Right kidney (tissue), 9 donors: ENCODE measurements around the gene GSDME.
"Not testable (repeated sequence)": the region's sequence is repeated elsewhere in the genome, so short reads cannot be mapped to it uniquely, and the experiment has no call there.

Experiments
- DNase-seq: peaks from one replicate; pipeline ENCODE4 v3.0.0-alpha.2; 2016
- long read RNA-seq, 8 donors: transcript quantifications; one replicate each; lab custom pipeline, GENCODE V29; 2026

Gene GSDME
- long read RNA-seq, donor 1, transcript GSDME-215 (10 exons, 2,250 nt): major isoform, 5 of 5 reads
- long read RNA-seq, donor 1, partial matches to known transcripts: 0 of 5 reads
- long read RNA-seq, donor 1, other reads (novel, unspliced or antisense): 0 of 5 reads
- long read RNA-seq, donor 2, partial matches to known transcripts: 0 of 3 reads
- long read RNA-seq, donor 2, other reads (novel, unspliced or antisense): 0 of 3 reads
- long read RNA-seq, donor 3, partial matches to known transcripts: 0 of 5 reads
- long read RNA-seq, donor 3, other reads (novel, unspliced or antisense): 0 of 5 reads
- long read RNA-seq, donor 4, full-length matches to known transcripts: 5 of 10 reads
- long read RNA-seq, donor 4, partial matches to known transcripts: 5 of 10 reads
- long read RNA-seq, donor 4, other reads (novel, unspliced or antisense): 0 of 10 reads
- long read RNA-seq, donor 5, partial matches to known transcripts: 0 of 1 reads
- long read RNA-seq, donor 5, other reads (novel, unspliced or antisense): 0 of 1 reads
- long read RNA-seq, donor 6, partial matches to known transcripts: 0 of 2 reads
- long read RNA-seq, donor 6, other reads (novel, unspliced or antisense): 0 of 2 reads
- long read RNA-seq, donor 7, full-length matches to known transcripts: 3 of 3 reads
- long read RNA-seq, donor 7, partial matches to known transcripts: 0 of 3 reads
- long read RNA-seq, donor 7, other reads (novel, unspliced or antisense): 0 of 3 reads
- long read RNA-seq, donor 8, full-length matches to known transcripts: 4 of 4 reads
- long read RNA-seq, donor 8, partial matches to known transcripts: 0 of 4 reads
- long read RNA-seq, donor 8, other reads (novel, unspliced or antisense): 0 of 4 reads

GRCh38 chr7:24757353-24758275 is at the start of gene GSDME:
Gene GSDME (minus strand): TSS chr7:24757464. CDS start chr7:24749774, 7,690 bp downstream.
- peak; percentile 87 for DNase-seq

GRCh38 chr7:24802300-24802699 is 45.0 kb upstream of the GSDME start:
- no peak for DNase-seq

GRCh38 chr7:24801883-24802282 is 44.6 kb upstream of the GSDME start:
- no peak for DNase-seq

DNA sequence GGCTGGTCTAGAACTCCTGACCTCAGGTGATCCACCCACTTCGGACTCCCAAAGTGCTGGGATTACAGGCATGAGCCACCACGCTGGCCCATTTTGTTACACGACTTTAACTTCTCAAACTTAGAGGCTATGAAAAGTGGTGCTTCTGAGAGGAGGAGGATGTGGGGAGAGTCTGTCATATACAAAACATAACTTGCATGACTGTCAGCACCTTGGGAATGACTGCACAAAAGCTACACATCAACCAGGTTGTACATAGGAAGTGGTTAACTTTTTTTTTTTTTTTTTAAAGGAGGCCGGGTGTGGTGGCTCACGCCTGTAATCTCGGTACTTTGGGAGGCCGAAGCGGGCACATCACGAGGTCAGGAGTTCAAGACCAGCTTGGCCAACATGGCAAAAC is 43.4 kb upstream of the GSDME start:
- no peak for DNase-seq

DNA sequence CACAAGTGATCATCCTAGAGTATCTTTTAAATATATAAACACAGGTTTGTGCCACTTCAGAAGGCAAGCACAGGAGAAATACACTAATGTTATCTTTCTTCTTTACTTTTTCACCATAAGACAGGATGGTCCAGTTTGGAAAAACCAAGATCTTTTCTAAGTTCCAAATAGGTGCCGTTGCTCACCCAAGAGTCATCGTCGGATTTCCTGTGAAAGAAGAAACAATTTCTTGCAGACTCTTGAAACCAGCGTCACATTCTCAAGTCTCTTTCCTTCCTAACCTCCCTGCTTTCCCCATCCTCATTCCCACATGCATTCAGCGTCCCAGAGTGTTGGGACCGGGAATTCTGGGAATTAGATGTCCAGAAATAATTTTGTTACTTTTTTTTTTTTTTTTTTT is 42.8 kb upstream of the GSDME start:
- DNase-seq: no peak

- no peak for DNase-seq
Measured at GRCh38 chr7:24799506-24799905, 42.2 kb upstream of the GSDME start.

DNA sequence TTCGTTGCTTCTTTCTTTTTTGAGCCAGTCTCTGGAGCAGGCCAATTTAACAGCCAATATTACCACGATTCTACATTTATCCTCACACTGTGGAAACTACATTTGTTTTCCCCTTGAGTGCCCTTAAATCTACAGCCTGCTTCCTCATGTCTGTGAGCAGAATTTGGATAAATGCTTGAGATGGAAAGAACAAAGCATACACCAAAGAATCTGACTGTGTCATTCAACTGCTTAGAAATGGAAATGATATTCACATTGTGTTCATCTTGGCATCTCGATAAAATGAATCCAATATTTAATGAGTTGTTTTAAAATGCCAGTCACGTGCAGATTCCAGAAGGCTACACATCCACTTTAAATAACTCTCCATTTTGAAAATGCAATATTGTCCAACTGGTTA is 41.0 kb upstream of the GSDME start:
- no peak for DNase-seq

DNA sequence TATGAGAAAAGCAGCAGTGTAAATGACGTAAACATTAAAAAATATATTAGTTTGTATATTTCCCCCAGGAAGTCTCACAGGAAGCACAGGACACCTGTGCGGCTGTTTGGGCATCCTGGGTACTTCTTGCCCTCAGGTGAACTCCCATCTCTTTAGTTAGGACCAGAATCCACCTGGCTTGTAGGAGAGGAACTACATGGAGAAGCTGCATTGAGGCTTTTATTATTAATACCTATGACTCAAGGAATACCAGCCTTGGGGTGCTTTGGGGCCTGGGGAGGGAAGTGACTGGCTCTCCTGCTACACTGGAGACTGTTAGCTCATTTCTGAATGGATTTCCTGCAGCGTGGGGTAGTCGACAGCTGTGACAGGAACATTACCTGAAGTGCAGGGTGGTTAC is 40.0 kb upstream of the GSDME start:
- no peak for DNase-seq

DNA sequence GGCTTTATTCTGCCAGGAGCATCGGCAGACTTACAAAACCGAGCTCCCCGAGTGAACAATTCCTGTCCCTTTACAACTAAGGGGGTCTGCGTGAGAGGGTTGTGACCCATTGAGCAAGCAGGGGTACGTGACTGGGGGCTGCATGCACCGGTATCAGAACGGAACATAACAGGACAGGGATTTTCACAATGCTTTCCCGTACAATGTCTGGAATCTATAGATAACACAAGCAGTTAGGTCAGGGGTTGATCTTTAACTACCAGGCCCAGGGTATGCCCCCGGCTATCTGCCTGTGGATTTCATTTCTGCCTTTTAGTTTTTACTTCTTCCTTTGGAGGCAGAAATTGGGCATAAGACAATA is 38.1 kb upstream of the GSDME start:
- no peak for DNase-seq

DNA sequence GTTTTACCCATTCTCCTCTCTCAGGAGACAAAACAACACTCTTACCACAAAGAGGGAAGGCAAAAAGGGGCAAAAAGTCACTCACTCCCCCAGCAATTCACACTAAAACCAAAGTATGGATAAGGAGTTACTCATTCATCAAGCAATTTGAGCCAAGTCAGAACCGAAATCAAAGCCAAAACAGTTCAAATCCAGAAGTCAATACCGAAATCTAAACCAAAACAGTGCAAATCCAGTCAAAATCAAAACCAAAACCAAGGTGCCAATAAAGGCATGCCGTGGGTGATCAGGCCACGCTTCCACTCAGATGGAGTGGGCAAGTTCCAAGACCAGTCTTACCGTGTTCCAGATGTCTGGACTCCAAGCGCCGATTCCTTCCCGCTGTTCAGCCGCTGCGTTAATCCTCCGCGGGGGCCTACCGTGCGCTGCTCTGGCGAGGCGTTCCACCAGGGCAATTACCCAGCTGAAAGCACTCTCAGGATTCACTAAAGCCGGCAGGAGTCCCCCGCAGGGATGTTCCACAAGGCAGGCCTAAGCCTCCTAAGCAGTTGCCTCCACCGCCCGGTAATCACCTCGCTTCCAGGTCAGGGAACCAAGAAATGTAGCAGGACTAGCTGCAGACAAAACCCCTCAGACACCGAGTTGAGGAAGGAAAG is 37.6 kb upstream of the GSDME start:
- not testable (repeated sequence) for DNase-seq

DNA sequence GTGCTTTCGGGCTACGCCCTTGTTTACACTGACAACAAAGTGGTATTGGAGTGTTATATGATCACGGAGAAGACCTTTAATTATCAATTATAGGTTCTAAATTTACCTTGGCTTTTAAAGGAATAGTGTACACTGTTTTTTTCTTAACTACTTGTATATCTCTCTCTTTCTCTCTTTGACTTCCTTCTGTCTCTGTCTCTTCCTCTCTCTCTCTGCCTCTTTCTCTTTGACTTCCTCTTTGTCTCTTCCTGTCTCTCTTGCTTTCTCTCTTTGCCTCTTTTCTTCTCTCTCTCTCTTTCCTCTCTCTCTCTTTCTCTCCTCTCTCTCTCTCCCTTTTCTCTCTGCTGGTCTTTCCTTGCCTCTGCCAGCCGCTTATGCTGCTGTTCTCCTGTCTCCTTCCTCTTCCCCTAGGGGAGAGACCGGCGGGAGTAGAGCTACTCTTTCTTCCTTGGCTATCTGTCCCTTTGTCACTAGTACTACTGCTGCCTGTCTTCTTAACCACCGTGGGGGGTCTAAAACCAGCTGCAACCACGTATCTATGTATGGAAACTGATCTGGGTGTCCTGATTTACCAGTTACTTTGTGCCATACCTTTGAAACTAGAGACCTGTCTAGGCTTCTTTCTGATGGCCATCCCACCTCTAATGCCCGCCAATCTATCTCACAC is 36.9 kb upstream of the GSDME start:
- no peak for DNase-seq

DNA sequence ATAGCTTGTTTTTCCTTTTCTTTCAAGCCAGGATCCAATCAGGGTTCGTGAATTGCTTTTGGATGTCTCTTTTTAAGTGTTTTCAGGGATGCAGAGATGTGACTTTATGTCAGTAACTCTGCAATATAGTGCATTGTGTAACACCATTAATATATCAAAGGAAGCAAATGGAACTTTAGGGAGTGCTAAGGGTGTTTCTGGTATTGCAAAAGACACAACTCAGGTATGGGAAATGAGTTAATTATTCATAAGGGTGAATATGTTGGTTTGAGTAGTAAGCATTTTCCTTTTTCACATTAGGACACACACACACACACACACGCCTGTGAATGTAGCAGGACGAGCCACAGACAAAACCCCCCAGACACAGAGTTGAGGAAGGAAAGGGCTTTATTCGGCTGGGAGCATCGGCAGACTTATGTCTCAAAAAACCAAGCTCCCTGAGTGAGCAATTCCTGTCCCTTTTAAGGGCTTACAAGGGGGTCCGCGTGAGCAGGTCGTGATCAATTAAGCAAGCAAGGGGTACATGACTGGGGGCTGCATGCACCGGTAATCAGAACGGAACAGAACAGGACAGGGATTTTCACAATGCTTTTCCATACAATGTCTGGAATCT is 31.8 kb upstream of the GSDME start:
- DNase-seq: no peak

- DNase-seq: no peak
Measured at GRCh38 chr7:24788075-24788474, 30.8 kb upstream of the GSDME start.

GRCh38 chr7:24786941-24787340 is 29.7 kb upstream of the GSDME start:
- no peak for DNase-seq

GRCh38 chr7:24786306-24786705 is 29.0 kb upstream of the GSDME start:
- no peak for DNase-seq

DNA sequence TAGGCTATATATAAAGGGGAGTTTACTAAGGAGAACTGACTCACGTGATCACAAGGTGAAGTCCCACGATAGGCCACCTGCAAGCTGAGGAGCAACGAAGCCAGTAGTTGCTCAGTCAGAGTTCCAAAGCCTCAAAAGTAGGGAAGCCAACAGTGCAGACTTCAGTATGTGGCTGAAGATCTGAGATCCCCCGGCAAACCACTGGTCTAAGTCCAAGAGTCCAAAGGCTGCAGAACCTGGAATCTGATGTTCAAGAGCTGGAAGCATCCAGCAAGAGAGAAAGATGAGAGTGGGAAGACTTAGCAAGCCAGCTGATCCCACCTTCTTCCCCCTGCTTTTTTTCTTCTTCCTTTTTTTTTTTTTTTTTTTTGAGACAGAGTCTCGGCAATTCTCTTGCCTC is 27.0 kb upstream of the GSDME start:
- no peak for DNase-seq

GRCh38 chr7:24783698-24784097 is 26.4 kb upstream of the GSDME start:
- no peak for DNase-seq

DNA sequence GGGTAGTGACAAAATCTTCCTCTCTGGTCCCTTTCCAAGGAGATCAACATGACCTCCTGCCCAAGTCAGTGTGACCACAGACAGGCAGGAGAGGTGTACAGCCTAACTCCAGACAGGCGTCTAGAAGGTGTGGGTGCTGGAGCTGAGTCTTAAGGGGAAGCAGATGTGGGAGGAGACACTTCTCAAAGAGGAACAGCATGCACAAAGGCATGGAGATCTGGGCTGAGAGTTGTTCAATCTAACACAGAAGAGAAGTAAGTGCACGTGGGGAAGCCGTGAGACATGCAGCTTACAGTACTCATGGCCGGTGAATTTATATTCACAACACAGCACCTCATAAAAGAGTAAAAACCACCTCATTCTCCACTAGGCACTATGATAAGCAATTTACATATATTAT is 23.8 kb upstream of the GSDME start:
- DNase-seq: no peak

DNA sequence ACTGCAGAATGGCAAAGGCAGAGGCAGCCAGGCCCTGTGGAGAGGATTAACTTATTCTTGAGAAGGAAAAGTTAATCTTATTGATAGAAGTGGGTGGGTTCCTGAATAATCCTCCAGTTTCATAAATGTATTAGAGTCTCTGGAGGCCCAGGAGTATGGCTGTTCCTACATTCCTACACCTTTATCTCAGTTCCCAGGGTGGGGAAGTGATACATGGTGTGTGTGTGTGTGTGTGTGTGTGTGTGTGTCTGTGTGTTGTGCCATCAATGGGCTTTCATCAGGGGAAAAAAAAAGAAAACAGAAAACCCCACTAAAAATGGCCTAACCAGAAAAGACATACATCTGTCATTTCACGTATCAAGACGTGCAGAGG is 22.0 kb upstream of the GSDME start:
- no peak for DNase-seq

DNA sequence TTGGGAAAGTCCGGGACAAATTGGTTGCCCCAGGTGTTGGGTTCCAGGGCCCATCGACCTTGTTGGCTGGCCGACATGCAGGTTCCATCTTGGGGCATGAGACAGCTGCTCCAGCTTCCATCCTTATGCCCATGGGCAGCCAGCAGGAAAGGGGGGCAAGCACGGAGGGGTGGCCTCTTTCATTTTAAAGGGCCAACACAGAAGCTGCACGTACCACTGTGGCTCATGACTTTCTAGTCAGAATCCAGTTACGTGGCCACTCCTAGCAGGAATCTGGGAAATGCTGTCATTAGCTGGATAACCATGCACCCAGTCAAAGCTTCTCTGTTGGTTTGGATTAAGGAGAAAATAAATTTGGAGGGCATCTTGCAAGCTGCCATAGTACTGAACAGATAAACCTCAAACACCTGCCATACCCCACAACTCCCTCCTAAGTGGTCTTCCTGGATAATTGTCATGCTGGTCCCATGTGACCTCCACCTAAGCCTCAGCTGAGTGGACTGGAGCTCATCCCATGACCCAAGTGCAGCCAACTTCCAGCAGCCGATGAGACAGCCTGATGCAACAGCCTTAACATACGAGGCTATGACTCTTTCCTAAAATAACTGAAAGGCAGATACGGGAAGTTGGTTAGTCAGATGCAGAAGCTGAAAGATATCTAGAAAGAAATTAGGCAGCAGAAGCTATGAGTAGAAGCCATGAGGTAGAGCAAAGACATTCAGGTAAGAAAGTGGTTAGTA is 21.4 kb upstream of the GSDME start:
- no peak for DNase-seq
